Measurements from ENCODE around the gene AUTS2.

AUTS2 gene

GRCh38 chr7:70466725-70467364 lies 868.6 kb downstream of the AUTS2 start:
- no peak for DNase-seq (ENCODE audit: low read depth)
- H3K4me3 ChIP-seq (ENCODE audit: low read length), result no peak overlapping the region

GRCh38 chr7:70470746-70471145 lies 872.5 kb downstream of the AUTS2 start:
- H3K4me3 ChIP-seq (ENCODE audit: low read length), result no peak overlapping the region
- TF ChIP-seq, protein P1, sequence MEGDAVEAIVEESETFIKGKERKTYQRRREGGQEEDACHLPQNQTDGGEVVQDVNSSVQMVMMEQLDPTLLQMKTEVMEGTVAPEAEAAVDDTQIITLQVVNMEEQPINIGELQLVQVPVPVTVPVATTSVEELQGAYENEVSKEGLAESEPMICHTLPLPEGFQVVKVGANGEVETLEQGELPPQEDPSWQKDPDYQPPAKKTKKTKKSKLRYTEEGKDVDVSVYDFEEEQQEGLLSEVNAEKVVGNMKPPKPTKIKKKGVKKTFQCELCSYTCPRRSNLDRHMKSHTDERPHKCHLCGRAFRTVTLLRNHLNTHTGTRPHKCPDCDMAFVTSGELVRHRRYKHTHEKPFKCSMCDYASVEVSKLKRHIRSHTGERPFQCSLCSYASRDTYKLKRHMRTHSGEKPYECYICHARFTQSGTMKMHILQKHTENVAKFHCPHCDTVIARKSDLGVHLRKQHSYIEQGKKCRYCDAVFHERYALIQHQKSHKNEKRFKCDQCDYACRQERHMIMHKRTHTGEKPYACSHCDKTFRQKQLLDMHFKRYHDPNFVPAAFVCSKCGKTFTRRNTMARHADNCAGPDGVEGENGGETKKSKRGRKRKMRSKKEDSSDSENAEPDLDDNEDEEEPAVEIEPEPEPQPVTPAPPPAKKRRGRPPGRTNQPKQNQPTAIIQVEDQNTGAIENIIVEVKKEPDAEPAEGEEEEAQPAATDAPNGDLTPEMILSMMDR (conservative IDR thresholded peaks at IDR 0.05; ENCODE audit: low read depth, low read length), result no peak
- DNase-seq (ENCODE audit: low read depth), result no peak

More at GRCh38 chr7:70466725-70467364, 868.6 kb downstream of the AUTS2 start:
- TF ChIP-seq, protein P1 (conservative IDR thresholded peaks at IDR 0.05; ENCODE audit: low read depth, low read length), result no peak

- TF ChIP-seq, protein P1 (conservative IDR thresholded peaks at IDR 0.05; ENCODE audit: low read depth, low read length), result no peak
- no peak overlapping the region for H3K4me3 ChIP-seq (ENCODE audit: low read length)
- DNase-seq (ENCODE audit: low read depth), result no peak
Measured at GRCh38 chr7:70472601-70473237, 874.4 kb downstream of the AUTS2 start.

- no peak overlapping the region for H3K4me3 ChIP-seq (ENCODE audit: low read length)
- TF ChIP-seq, protein P1 (conservative IDR thresholded peaks at IDR 0.05; ENCODE audit: low read depth, low read length), result no peak
- no peak for DNase-seq (ENCODE audit: low read depth)
Measured at GRCh38 chr7:70474639-70475234, 876.5 kb downstream of the AUTS2 start.

GRCh38 chr7:70477036-70478010 lies 879.0 kb downstream of the AUTS2 start:
- no peak overlapping the region for H3K4me3 ChIP-seq (ENCODE audit: low read length)
- DNase-seq (ENCODE audit: low read depth), result peak; percentile 74
- TF ChIP-seq, protein P1 (conservative IDR thresholded peaks at IDR 0.05; ENCODE audit: low read depth, low read length), result no peak

DNA sequence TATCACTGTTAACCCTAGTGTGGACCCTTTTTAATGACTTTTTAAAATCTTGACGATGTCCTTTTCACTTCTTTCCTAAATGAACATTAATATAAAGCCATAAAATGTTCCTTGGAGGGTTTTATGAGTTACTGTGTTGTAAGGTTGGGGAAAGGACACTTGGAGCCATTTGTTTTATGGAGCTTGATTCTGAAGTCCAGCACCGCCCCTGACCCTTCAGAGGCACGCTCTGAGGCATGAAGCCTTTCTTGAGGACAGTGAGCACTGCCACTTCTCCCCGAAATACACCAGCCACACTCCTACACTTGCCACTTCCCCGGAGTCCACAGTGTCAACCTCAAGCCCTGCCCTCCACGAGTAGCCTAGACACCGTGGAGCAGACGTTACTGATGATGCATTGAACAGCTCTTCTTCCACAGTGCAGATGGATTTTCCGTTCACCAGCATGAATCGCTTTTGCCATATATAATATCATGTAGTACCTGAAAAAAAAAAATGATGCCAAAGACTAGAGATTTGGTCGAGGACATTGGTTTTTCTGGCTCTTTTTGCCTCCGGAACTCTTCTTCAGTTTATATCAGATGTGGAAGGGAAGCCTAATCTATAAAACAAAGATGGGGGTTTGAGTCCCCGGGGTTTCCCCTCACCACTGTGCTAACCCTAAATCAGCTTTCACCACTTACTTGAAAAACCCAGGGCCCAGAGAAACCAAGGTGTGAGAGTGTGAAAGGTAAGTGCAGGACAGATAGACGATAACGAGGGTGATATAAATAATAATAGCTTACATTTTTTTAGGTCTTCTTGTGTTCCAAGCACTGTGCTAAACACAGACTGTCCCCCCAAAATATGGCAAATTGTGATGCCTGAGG lies 881.1 kb downstream of the AUTS2 start:
- TF ChIP-seq, protein P1 (conservative IDR thresholded peaks at IDR 0.05; ENCODE audit: low read depth, low read length), result no peak
- DNase-seq (ENCODE audit: low read depth), result no peak
- H3K4me3 ChIP-seq (ENCODE audit: low read length), result no peak overlapping the region
